Lung microvascular endothelial cell (primary cell): ENCODE results near the gene SHLD2. TPM values are rescaled to one million over a fixed set of nuclear protein-coding genes. Genes with fewer than 3 reads are reported as not detected.
"Not testable (repeated sequence)": the region's sequence is repeated elsewhere in the genome, so short reads cannot be mapped to it uniquely, and the experiment has no call there.

Source experiments
- DNase-seq, 2 donors: peaks; one replicate each; pipeline versions ENCODE4 v3.0.0 to v3.0.0-alpha.2; 2010; ENCODE audit warnings: low read depth in 2 of 2
- total RNA-seq: library from RNA; depleted of rRNA; stranded (reverse); fragments of >200 nt; gene quantifications from 2 replicates; pipeline ENCODE4 v1.2.1, GENCODE V29; 2014

SHLD2 gene
- total RNA-seq, 1 donor from 2014 or later = 19.2 TPM

GRCh38 chr10:87142230-87143108 lies 47.5 kb downstream of the SHLD2 start:
- peak in 1 of 2 donors; percentile 1 for DNase-seq

DNA sequence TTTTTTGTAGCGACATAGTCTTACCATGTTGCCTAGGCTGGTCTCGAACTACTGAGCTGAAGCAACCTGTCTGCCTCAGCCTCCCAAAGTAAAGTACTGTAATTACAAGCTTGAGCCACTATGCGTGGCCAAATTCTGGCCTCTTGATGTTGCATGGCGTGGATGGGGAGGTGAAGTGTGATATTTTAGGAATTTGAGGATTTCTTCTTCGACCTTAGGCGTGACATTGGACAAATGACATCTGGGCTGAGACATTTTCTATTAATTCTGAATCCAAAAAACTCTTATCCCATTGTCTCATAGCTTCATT lies 48.1 kb downstream of the SHLD2 start:
- DNase-seq = not testable (repeated sequence)

- DNase-seq = not testable (repeated sequence)
These were observed 50.6 kb downstream of the SHLD2 start for GRCh38 chr10:87145598-87145997.

DNA sequence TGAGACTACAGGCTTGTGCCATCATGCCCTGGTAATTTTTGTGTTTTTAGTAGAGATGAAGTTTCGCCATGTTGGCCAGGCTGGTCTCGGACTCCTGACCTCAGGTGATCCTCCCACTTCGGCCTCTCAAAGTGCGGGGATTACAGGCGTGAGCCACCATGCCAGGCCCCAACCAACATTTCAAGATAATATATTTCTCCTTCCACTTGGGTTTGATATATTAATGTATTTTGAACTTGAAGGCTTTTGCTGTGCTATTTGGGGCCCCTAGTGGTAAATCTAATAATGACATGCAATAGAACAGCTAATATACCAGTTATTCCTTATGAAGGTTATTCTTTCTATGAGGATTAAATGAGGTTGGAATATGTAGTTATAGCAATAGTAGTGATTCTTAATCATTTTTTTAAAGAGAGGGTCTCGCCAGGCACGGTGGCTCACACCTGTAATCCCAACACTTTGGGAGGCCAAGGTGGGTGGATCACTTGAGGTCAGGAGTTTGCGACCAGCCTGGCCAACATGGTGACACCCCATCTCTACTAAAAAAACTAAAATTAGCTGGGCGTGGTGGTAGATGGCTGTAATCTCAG lies 54.1 kb downstream of the SHLD2 start:
- not testable (repeated sequence) for DNase-seq

- DNase-seq = not testable (repeated sequence)
These were observed 56.5 kb downstream of the SHLD2 start for GRCh38 chr10:87151516-87151915.

DNA sequence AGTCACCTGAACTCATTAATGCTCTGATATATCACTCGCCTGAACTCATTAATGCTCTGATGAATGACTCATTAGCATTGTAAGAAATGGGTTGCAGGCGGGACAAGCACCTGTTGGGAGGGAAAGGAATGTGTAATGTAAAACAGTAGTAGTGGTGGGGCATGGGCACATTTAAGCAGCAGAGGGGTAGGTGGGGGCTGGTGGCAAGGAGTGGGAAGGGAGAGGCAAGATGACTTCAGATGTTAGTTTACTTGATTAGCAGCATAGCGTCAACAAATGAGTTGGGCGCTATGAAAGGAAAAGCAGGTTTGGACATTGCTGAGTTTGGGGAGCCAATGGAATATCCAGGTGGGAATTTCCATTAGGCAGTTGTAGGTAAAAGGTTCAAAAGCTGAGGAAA lies 61.8 kb downstream of the SHLD2 start:
- DNase-seq = not testable (repeated sequence)

GRCh38 chr10:87157821-87158220 lies 62.8 kb downstream of the SHLD2 start:
- DNase-seq = not testable (repeated sequence)

DNA sequence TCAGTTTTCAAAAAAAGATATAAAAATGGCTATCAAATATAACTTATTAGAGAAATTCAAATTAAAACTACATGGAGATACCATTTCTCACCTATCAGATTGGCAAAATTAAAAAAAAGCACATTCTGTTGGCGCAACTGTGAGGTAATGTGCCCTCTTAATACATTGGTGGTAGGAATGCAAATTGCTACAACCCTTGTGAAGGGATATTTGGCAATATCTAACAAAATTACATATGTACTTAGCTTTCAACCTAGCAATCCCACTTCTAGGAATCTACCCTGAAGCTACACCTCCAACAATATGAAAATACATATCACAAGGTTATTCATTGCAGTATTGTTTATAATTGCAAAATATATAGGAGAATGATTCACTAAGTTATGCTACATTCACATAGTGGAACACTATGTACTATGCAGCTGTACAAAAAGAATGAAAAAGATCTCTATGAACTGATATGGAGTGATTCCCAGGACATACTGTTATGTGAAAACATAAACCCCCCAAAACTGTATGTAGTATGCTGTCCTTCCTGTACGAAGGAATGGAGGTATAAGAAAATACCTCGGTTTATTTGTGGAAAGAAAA lies 67.8 kb downstream of the SHLD2 start:
- not testable (repeated sequence) for DNase-seq

- not testable (repeated sequence) for DNase-seq
These were observed 68.4 kb downstream of the SHLD2 start for GRCh38 chr10:87163414-87163813.

- DNase-seq = not testable (repeated sequence)
These were observed 74.9 kb downstream of the SHLD2 start for GRCh38 chr10:87169857-87170256.

GRCh38 chr10:87170705-87171104 lies 75.7 kb downstream of the SHLD2 start:
- not testable (repeated sequence) for DNase-seq

DNA sequence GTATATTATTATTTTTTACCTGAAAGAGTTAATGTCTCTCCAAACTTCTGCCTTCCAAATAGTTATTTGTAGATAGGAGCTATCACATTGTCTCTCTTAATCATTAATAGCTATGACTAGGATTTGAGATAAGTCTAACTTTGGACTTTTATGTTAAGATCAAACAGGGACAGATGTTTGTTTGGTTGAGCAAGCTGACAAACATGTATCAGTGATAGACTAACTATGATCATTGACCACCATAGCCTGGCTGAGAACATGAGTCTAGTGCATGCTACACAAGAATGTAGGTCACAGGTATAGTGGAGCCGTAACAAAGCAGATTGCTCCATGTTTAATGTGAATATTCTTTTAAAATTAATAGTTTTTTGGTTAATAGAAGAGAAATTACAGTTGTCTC lies 76.7 kb downstream of the SHLD2 start:
- DNase-seq = not testable (repeated sequence)

GRCh38 chr10:87172178-87172577 lies 77.2 kb downstream of the SHLD2 start:
- DNase-seq = not testable (repeated sequence)

DNA sequence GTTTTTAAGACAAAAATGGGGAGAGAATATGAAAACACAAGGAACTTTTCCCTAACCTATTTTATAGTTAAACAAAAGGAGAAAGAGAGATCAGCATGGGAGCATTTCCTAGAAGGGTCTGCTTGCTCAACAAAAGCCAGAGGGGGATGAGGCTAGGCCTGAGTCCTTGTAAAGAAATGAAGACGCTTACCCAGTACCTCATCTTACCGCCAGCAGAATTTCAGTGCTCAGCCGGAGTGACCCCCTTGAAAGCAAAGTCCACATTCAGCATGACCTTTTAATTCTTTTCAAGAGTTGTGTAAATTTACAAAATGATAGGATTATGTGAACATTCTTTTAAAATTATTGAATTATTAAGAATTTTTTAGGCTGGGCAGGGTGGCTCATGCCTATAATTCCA lies 82.6 kb downstream of the SHLD2 start:
- not testable (repeated sequence) for DNase-seq

- not testable (repeated sequence) for DNase-seq
These were observed 89.4 kb downstream of the SHLD2 start for GRCh38 chr10:87184421-87184820.

DNA sequence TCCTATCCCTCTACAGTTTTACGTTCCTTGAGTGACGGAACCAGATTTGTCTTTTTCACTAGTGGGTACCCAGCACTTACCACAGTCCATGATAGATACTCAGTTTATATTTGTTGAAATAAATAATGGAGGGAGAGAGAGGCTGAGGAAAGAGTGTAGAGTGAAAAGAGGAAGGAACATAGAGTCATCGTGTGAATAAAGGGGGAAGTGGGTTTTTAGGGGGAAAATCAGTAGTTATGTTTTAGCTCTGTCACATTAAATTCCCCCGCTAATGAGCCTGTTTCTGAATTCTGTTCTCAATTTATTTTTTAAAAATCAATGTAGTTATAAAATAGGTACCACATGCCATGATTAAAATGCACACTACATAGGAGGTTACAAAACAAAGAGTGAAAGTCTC lies 91.0 kb downstream of the SHLD2 start:
- not testable (repeated sequence) for DNase-seq

DNA sequence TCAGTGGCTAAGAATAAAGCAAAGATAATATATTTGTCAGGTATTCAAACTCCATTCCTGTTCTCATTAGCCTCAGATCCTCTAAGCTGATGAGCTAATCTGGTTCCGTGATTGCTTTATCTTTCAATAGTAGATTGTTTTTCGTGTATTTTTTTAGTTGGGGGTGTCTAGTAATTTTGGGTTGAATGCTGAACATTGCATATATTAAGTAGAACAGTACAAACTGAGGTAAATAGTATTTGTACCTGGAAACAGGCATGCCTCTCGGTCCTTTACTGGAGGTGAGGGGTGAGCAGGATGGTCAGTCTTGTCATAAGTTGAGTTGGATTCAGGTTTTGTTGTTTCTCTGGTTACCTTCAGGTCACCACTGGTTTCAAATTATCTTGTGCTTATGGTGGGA lies 92.6 kb downstream of the SHLD2 start:
- DNase-seq = not testable (repeated sequence)

GRCh38 chr10:87191841-87192240 lies 96.8 kb downstream of the SHLD2 start:
- DNase-seq = not testable (repeated sequence)

GRCh38 chr10:87200924-87201323 lies 105.9 kb downstream of the SHLD2 start:
- peak; percentile 70 to 83 for DNase-seq

DNA sequence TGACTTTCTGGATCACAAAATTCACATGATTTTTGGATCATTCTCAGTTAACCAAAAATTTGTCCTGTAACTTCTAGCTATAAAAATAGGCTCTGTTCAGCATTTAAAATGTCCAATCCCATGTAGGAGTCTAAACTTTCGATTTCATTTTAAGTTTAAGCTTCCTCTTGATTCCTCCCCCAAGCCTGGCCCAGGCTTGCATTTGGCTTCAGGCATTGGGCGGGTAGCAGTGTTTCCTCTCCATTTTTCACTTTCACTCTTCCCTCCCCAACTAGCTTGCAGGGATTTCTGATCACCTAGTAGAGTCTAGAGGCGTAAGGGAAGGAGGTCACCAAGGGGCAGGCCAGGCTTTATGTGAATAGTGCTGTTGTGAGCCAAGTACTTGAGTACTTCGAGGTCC lies 109.8 kb downstream of the SHLD2 start:
- DNase-seq = peak in 1 of 2 donors; percentile 18

DNA sequence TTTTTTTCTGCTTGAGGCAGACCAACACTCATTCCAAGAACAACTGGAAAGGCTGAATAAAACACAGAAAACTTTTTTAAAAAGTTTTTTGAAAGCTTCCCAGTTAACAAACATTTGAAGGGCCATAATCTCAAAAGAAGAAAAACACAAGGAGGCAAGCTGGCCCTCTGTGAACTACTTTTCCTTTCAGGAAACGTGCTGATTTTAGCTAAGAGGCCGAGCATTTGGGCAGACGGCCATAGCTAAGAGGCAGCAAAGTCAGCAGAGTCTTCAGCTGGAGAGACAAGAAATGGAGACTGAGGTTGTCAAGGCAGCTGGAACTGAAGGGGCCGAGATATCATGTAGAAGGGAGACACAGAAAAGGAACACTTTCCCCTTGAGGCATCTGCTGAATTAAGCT lies 111.9 kb downstream of the SHLD2 start:
- DNase-seq = peak in 1 of 2 donors; percentile 56

DNA sequence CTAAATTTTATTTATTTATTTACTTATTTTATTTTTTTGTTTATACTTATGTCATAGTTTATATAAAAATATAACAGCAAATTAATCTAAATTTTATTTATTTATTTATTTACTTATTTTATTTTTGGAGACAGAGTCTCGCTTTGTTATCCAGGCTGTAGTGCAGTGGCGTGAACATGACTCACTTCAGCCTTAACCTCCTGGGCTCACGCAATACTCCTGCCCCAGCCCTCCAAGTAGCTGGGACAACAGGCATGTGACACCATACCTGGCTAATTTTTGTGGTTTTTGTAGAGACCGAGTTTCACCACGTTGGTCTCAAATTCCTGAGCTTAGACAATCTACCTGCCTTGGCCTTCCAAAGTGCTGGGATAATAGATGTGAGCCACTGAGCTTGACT lies 115.3 kb downstream of the SHLD2 start:
- not testable (repeated sequence) for DNase-seq
